CD4-positive, CD25-positive, alpha-beta regulatory T cell (primary cell): ENCODE data around the gene UNC5B. TPM values are rescaled to one million over a fixed set of nuclear protein-coding genes. Genes with fewer than 3 reads are reported as not detected.

Experiments
- ATAC-seq, 2 donors: fragments of 150-1000 bp; cut with Tn5 transposase; one replicate each; pipeline ENCODE4 v1.10.0; 2021; ENCODE audit warnings: low read depth in 2 of 2, moderate number of reproducible peaks in 2 of 2, moderate library complexity in 1 of 2
- DNase-seq, 3 donors: peaks; one replicate each; pipeline versions ENCODE4 v3.0.0 to v3.0.0-alpha.2; 2012 to 2022; ENCODE audit warnings: mixed read lengths in 1 of 3
- H3K27ac ChIP-seq: one replicate; pipeline ENCODE4 v1.7.0; 2013; ENCODE audit warnings: mild to moderate bottlenecking, low read length; ENCODE audit not compliant: insufficient read depth, poor library complexity, severe bottlenecking
- H3K27me3 ChIP-seq: one replicate; pipeline ENCODE4 v1.7.0; 2013; ENCODE audit warnings: low read length; ENCODE audit not compliant: control insufficient read depth, insufficient read depth
- H3K36me3 ChIP-seq: one replicate; pipeline ENCODE4 v1.7.0; 2013; ENCODE audit warnings: mild to moderate bottlenecking, low read length, moderate library complexity; ENCODE audit not compliant: control insufficient read depth, insufficient read depth
- H3K4me1 ChIP-seq: 2 replicates; pipeline ENCODE4 v1.7.0; 2013; ENCODE audit warnings: mild to moderate bottlenecking, low read length; ENCODE audit not compliant: insufficient read depth, control insufficient read depth, poor library complexity, severe bottlenecking
- H3K4me3 ChIP-seq: one replicate; pipeline ENCODE4 v1.7.0; 2013; ENCODE audit warnings: low read depth, mild to moderate bottlenecking, low read length, moderate library complexity
- H3K9me3 ChIP-seq, 2 experiments: 1 replicate in 1 of 2; 2 replicates in 1 of 2; pipeline ENCODE4 v1.7.0; 2013; ENCODE audit warnings: low read length in 2 of 2, mild to moderate bottlenecking in 1 of 2, moderate library complexity in 1 of 2; ENCODE audit not compliant: control insufficient read depth in 2 of 2
- H3K27ac Mint-ChIP-seq, 3 donors: one replicate each; pipeline ENCODE4 v1.8.0; 2020 to 2022; ENCODE audit warnings: mild to moderate bottlenecking in 3 of 3, mixed read lengths in 3 of 3, moderate library complexity in 2 of 3
- H3K27me3 Mint-ChIP-seq: one replicate; pipeline ENCODE4 v1.8.0; 2022; ENCODE audit warnings: mild to moderate bottlenecking, mixed read lengths
- H3K36me3 Mint-ChIP-seq: one replicate; pipeline ENCODE4 v1.8.0; 2020; ENCODE audit warnings: mixed read lengths
- H3K4me1 Mint-ChIP-seq, 4 donors: one replicate each; pipeline ENCODE4 v1.8.0; 2020 to 2022; ENCODE audit warnings: mixed read lengths in 4 of 4, mild to moderate bottlenecking in 1 of 4
- H3K4me3 Mint-ChIP-seq, 4 donors: one replicate each; pipeline ENCODE4 v1.8.0; 2020 to 2022; ENCODE audit warnings: mild to moderate bottlenecking in 4 of 4, mixed read lengths in 4 of 4, moderate library complexity in 3 of 4
- H3K9me3 Mint-ChIP-seq, 7 donors: one replicate each; pipeline ENCODE4 v1.8.0; 2020 to 2022; ENCODE audit warnings: mixed read lengths in 7 of 7, mild to moderate bottlenecking in 3 of 7, moderate library complexity in 2 of 7
- polyA plus RNA-seq, 4 donors: library from polyadenylated mRNA; unstranded; fragments of 300-500 nt; fragmentation: Illumina TruSeq; gene quantifications; one replicate each; pipeline ENCODE4 v1.2.3, GENCODE V29; 2021
- total RNA-seq: library from RNA; stranded (reverse); gene quantifications from one replicate; pipeline ENCODE4 v1.2.3, GENCODE V29; 2022

Gene UNC5B
- total and polyA plus RNA-seq, 5 donors from 2014 or later: 0.07 TPM; not detected in 4

DNA sequence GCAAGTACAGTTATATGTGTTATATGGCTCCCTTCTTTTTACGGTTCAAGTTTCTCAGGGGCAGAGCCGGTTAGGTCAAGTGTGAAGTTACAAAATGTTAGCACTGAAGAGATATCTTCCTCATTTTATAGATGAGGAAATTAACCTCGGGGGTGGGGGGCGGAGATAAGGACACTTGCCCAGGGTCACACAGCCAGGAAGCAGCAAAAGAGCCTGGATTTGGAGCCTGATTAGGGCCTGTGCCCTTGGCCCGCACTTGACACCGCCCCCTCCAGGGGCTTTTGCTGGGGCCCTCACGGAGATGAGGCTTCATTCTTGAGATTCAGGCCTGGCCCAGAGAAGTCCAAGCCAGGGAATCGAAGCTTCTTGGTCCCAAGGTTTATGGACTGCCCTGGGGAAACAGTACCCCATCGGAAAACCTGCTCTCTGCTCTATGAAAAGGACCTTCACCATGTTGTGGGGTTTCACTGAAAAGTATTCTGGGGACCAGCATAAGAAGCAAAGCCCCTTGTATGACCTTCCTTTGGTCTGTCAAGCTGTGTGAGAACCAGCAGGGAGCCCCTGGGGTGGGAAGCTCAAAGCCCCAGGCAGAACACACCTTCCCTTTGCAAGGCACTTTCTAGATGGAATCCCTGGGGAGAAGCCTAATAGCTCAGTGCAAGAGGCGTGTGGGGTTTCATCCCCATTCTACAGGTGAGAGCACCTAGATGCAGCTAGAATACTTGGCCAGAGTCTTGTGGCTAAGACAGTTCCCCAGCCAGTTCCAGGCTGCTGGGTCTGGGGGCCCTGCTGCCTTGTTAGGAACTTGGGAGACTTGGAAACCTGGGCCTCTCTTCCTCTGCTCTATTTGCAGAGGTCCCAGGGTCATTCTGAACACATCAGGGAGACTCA, 21.9 kb downstream of the UNC5B start:
- Histone ChIP-seq H3K9me3 (no peaks in the 10 kb centered on the region), H3K36me3 (no peaks in the 10 kb centered on the region), H3K4me3 (no peak overlapping the region), H3K27ac (no peak overlapping the region), H3K27me3 (no peaks in the 10 kb centered on the region), H3K4me1 (no peaks in the 10 kb centered on the region)
- no peak for ATAC-seq
- H3K27ac Mint-ChIP-seq: no peak overlapping the region
- H3K4me3 Mint-ChIP-seq: no peak overlapping the region
- H3K4me1 Mint-ChIP-seq: no peaks in the 10 kb centered on the region
- H3K36me3 Mint-ChIP-seq: no peaks in the 10 kb centered on the region
- no peak for DNase-seq
- H3K27me3 Mint-ChIP-seq: no peaks in the 10 kb centered on the region
- H3K9me3 Mint-ChIP-seq: no peaks in the 10 kb centered on the region

DNA sequence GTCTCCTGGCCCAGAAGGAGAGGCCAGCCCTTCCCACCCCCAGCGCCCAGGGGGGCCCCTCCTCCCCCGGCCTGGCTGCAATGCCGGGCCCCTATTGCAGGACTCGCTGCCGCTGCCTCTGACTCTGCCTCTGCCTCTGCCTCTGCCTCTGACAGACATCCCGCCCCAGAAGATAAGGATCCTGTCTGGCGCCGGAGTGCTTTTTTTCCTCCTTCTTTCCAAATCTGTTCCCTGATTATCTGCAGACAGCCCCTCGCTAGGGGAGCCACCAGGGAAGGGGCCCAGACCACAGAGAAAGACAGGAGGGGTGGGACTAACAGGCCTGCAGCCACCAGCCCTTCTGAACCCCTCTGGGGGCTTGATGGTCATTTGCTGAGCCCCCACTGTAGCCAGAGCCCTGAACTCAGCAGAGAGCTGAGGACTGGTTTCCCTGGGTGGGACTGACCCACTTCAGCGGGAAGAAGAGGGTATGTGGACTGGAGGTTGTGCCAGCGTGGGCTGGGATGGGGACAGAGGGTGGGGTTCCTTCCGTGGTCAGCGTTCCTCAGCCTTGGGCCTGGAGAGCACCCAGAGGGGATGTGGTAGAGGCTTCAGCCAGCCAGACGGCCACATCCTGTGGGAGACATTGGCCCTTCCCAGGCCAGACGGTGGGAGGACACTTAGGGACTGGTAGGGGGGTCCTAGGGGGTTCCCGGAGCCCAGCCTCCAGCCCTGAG, 22.8 kb downstream of the UNC5B start:
- no peak for ATAC-seq
- no peak for DNase-seq
- Mint-ChIP-seq H3K27ac (no peak overlapping the region), H3K27me3 (no peaks in the 10 kb centered on the region), H3K36me3 (no peaks in the 10 kb centered on the region), H3K4me3 (no peak overlapping the region), H3K4me1 (no peaks in the 10 kb centered on the region), H3K9me3 (no peaks in the 10 kb centered on the region)
- H3K4me3 ChIP-seq: no peak overlapping the region
- H3K9me3 ChIP-seq: no peaks in the 10 kb centered on the region
- no peaks in the 10 kb centered on the region for H3K27me3 ChIP-seq
- H3K27ac ChIP-seq: no peak overlapping the region
- H3K4me1 ChIP-seq: no peaks in the 10 kb centered on the region
- no peaks in the 10 kb centered on the region for H3K36me3 ChIP-seq

DNA sequence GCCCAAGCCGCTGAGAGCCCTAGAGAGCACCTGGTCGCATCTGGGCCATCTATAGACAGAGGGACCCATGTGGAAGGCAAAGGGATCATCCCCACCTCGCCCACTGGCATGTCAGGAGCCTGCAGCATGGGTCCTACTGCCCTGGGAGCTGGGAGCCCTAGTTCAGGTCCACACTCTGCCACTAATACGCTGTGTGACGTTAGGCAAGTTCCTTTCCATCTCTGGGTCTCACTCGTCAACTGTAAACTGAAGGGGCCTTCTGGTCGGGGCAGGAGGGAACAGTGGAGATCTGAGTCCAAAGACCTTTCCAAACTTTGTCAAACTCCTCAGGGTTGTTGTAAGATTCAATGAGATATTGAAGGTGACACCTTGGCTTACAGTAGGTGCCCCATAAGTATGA, 23.4 kb downstream of the UNC5B start:
- DNase-seq: no peak
- ATAC-seq: no peak
- Mint-ChIP-seq H3K9me3 (no peaks in the 10 kb centered on the region), H3K4me1 (no peaks in the 10 kb centered on the region), H3K4me3 (no peak overlapping the region), H3K27me3 (no peaks in the 10 kb centered on the region), H3K36me3 (no peaks in the 10 kb centered on the region), H3K27ac (no peak overlapping the region)
- H3K36me3 ChIP-seq: no peaks in the 10 kb centered on the region
- H3K9me3 ChIP-seq: no peaks in the 10 kb centered on the region
- no peak overlapping the region for H3K4me3 ChIP-seq
- no peak overlapping the region for H3K27ac ChIP-seq
- no peaks in the 10 kb centered on the region for H3K4me1 ChIP-seq
- H3K27me3 ChIP-seq: no peaks in the 10 kb centered on the region

DNA sequence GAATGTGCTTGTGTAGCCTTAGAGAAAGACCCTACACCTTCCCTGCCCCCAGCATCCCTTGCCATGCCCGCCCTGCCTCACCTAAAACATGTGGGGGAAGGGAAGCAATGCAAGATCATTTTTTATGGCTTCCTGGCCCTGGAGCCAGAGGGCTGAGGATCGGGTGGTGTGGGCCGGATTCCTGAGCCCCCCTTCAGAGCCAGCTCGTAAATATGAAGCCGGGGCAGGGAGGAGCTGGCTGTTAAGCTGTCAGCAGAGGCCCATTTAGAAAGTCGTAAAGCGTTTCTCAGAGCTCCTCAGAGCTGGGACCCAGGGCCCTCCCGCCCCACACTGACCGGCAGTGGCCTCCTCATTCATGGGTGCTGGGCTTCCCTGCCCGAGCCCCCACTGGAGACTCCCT, 23.9 kb downstream of the UNC5B start:
- no peak for ATAC-seq
- Histone ChIP-seq H3K36me3 (no peaks in the 10 kb centered on the region), H3K4me1 (no peaks in the 10 kb centered on the region), H3K4me3 (no peak overlapping the region), H3K27ac (no peak overlapping the region), H3K9me3 (no peaks in the 10 kb centered on the region), H3K27me3 (no peaks in the 10 kb centered on the region)
- Mint-ChIP-seq H3K27ac (no peak overlapping the region), H3K9me3 (no peaks in the 10 kb centered on the region), H3K4me1 (no peaks in the 10 kb centered on the region), H3K36me3 (no peaks in the 10 kb centered on the region), H3K27me3 (no peaks in the 10 kb centered on the region), H3K4me3 (no peak overlapping the region)
- DNase-seq: no peak

DNA sequence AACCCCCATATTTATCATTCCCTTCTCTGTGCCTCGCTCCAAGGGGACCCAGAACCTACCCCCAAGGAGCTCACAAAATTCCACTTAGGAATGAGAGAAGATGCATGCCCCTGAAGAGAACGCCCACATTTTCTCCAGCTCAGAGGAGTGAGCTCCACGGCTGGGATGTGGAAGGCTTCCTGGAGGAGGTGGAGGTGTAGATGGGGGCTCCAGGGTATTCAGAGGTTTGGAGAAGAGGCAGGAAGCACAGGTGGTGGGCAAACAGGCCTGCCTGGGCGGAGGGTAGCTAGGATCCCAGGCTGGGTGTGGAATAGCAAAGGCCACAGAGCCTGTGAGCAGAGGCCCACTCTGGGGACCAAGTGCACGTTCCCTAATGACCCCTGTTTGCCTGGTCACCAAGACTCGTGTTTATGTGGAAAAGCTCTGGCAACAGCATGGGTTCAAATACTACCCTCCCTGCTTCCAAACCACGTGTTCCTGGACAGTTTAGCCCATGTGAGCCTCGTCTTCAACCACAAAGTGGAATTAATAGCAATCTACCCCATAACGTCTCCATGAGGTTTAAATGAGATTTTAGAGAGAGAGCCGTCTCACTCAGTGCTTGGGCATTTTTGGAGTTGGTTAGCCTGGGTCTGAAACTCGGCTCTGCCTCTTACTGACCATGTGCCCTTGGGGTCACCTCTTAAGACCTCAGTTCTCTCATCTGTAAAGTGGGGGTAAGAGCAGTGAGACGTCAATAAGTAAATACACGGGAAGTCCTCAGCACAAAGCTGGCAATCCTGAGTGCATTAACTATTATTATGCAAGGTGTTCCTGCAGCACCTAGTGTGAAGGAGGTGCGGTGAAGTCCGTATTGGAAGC, 24.7 kb downstream of the UNC5B start:
- H3K36me3 ChIP-seq: no peaks in the 10 kb centered on the region
- H3K27ac ChIP-seq: no peak overlapping the region
- H3K9me3 Mint-ChIP-seq: no peaks in the 10 kb centered on the region
- no peaks in the 10 kb centered on the region for H3K36me3 Mint-ChIP-seq
- DNase-seq: no peak
- no peaks in the 10 kb centered on the region for H3K4me1 Mint-ChIP-seq
- ATAC-seq: no peak
- no peaks in the 10 kb centered on the region for H3K9me3 ChIP-seq
- H3K27me3 Mint-ChIP-seq: no peaks in the 10 kb centered on the region
- no peaks in the 10 kb centered on the region for H3K27me3 ChIP-seq
- no peak overlapping the region for H3K4me3 ChIP-seq
- no peak overlapping the region for H3K4me3 Mint-ChIP-seq
- no peaks in the 10 kb centered on the region for H3K4me1 ChIP-seq
- H3K27ac Mint-ChIP-seq: no peak overlapping the region

DNA sequence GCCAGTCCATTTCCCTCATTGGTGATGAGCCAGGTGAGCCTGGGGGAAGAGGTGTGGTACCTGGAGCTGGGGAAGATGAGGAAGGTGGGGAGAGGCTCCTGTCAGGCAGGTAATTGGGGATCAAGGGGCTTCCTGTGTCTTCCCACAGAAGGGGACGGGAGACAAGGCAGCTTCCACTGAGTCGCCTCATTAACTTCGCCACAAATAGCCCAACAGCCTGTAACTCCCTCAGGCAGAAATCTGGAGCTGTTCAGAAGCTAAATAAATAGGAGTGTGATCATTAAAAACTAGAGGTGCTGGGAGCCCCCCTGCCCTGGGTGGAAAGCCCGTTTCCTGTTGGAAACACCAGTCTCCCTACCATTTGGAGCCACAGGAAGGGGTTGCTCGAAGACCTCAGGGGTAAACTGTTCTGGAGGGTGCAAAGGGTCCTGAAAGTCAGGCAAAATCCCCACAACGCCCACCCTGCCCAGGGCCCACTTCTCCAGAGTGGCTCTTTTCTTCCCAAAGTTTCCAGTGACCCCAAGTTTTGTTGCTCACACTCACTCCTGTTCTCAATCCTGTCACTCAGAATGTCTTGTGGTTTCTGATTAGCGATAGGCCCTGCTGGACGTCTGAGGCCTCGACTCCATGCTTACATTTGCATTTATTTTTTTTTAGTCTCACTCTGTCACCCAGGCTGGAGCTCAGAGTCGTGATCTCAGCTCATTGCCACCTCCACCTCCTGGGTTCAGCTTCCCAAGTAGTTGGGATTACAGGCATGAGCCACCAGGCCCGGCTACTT, 25.7 kb downstream of the UNC5B start:
- DNase-seq (no peak), ATAC-seq (no peak)
- no peaks in the 10 kb centered on the region for H3K36me3 Mint-ChIP-seq
- no peaks in the 10 kb centered on the region for H3K36me3 ChIP-seq
- no peak overlapping the region for H3K4me3 ChIP-seq
- H3K4me1 ChIP-seq: no peaks in the 10 kb centered on the region
- H3K27ac ChIP-seq: no peak overlapping the region
- no peaks in the 10 kb centered on the region for H3K27me3 Mint-ChIP-seq
- H3K27me3 ChIP-seq: no peaks in the 10 kb centered on the region
- H3K4me1 Mint-ChIP-seq: no peaks in the 10 kb centered on the region
- H3K9me3 Mint-ChIP-seq: no peaks in the 10 kb centered on the region
- no peaks in the 10 kb centered on the region for H3K9me3 ChIP-seq
- H3K27ac Mint-ChIP-seq: no peak overlapping the region
- H3K4me3 Mint-ChIP-seq: no peak overlapping the region

DNA sequence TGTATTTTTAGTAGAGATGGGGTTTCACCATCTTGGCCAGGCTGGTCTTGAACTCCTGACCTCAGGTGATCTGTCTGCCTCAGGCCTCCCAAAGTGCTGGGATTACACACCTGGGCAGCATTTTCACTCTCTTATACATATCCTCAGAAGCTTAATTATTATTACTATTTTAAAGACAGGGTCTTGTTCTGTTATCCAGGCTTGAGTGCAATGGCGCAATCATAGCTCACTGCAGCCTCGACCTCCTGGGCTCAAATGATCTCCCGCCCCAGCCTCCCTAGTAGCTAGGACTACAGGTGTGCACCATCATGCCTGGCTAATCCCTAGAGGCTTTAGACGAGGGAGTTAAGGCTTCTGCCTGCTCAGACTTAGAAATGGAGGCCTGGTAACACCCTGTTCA, 26.3 kb downstream of the UNC5B start:
- Mint-ChIP-seq H3K27me3 (no peaks in the 10 kb centered on the region), H3K36me3 (no peaks in the 10 kb centered on the region), H3K4me1 (no peaks in the 10 kb centered on the region), H3K27ac (no peak overlapping the region), H3K4me3 (no peak overlapping the region), H3K9me3 (no peaks in the 10 kb centered on the region)
- no peak for ATAC-seq
- H3K27ac ChIP-seq: no peak overlapping the region
- no peak overlapping the region for H3K4me3 ChIP-seq
- no peak for DNase-seq
- H3K9me3 ChIP-seq: no peaks in the 10 kb centered on the region
- no peaks in the 10 kb centered on the region for H3K36me3 ChIP-seq
- H3K4me1 ChIP-seq: no peaks in the 10 kb centered on the region
- no peaks in the 10 kb centered on the region for H3K27me3 ChIP-seq
